GM23338 (cell line): ENCODE results near the gene C1orf174. TPM values are rescaled to one million over a fixed set of nuclear protein-coding genes. Genes with fewer than 3 reads are reported as not detected.

Experiments
- ATAC-seq: fragments of 200-7000 bp; cut with Tn5 transposase; 3 replicates; pipeline ENCODE4 v1.9.1; 2020
- DNase-seq: peaks from one replicate; pipeline ENCODE4 v3.0.0-alpha.2; 2015; ENCODE audit warnings: low spot score
- H2AFZ ChIP-seq: fragments of 200-600 bp; sonication (generic); 2 replicates; pipeline ENCODE4 v1.8.0; 2016; ENCODE audit warnings: antibody characterized with exemption, mild to moderate bottlenecking, moderate library complexity
- H3F3A ChIP-seq: fragments of 200-600 bp; sonication (generic); replicated peaks from 2 replicates; pipeline ENCODE4 v1.8.0; 2017; ENCODE audit warnings: antibody characterized with exemption, mixed run types, low read depth
- H3K27ac ChIP-seq: fragments of 200-600 bp; sonication (generic); 2 replicates; pipeline ENCODE4 v1.6.1; 2016; ENCODE audit warnings: low read depth
- H3K27me3 ChIP-seq: fragments of 200-600 bp; sonication (generic); 2 replicates; pipeline ENCODE4 v1.8.0; 2016; ENCODE audit warnings: mild to moderate bottlenecking, mixed run types, moderate library complexity; ENCODE audit not compliant: insufficient read depth
- H3K36me3 ChIP-seq: fragments of 200-600 bp; sonication (generic); 2 replicates; pipeline ENCODE4 v1.8.0; 2016; ENCODE audit warnings: mild to moderate bottlenecking; ENCODE audit not compliant: insufficient read depth
- H3K4me1 ChIP-seq: fragments of 200-600 bp; sonication (generic); 2 replicates; pipeline ENCODE4 v1.8.0; 2016; ENCODE audit warnings: mild to moderate bottlenecking, moderate library complexity; ENCODE audit not compliant: insufficient read depth
- H3K4me2 ChIP-seq: fragments of 200-600 bp; sonication (generic); 2 replicates; pipeline ENCODE4 v1.7.1; 2017; ENCODE audit warnings: mixed run types
- H3K4me3 ChIP-seq: fragments of 200-600 bp; sonication (generic); 2 replicates; pipeline ENCODE4 v1.6.1; 2016; ENCODE audit warnings: mixed run types
- H3K79me2 ChIP-seq: fragments of 200-600 bp; sonication (generic); replicated peaks from 2 replicates; pipeline ENCODE4 v1.8.0; 2017; ENCODE audit warnings: mild to moderate bottlenecking; ENCODE audit not compliant: insufficient read depth
- H3K9me2 ChIP-seq: fragments of 200-600 bp; sonication (generic); 2 replicates; pipeline ENCODE4 v1.8.0; 2017; ENCODE audit not compliant: insufficient read depth
- H4K20me1 ChIP-seq: fragments of 200-600 bp; sonication (generic); replicated peaks from 2 replicates; pipeline ENCODE4 v1.8.0; 2017; ENCODE audit warnings: mild to moderate bottlenecking; ENCODE audit not compliant: insufficient read depth
- H3K27ac Mint-ChIP-seq: 2 replicates; pipeline ENCODE4 v1.8.0; 2020; ENCODE audit warnings: inconsistent platforms, mild to moderate bottlenecking, moderate library complexity, mixed read lengths
- H3K27me3 Mint-ChIP-seq: 3 replicates; pipeline ENCODE4 v1.8.0; 2022; ENCODE audit warnings: low read depth, mild to moderate bottlenecking, moderate library complexity, mixed read lengths, inconsistent platforms; ENCODE audit not compliant: insufficient read depth, poor library complexity
- H3K36me3 Mint-ChIP-seq: 3 replicates; pipeline ENCODE4 v1.8.0; 2021; ENCODE audit warnings: low read depth, mild to moderate bottlenecking, inconsistent platforms, moderate library complexity, mixed read lengths
- H3K4me1 Mint-ChIP-seq: 3 replicates; pipeline ENCODE4 v1.8.0; 2020; ENCODE audit warnings: mild to moderate bottlenecking, inconsistent platforms, mixed read lengths
- H3K4me3 Mint-ChIP-seq: 3 replicates; pipeline ENCODE4 v1.8.0; 2021; ENCODE audit warnings: moderate library complexity, mild to moderate bottlenecking, inconsistent platforms, mixed read lengths
- H3K9me3 Mint-ChIP-seq: 3 replicates; pipeline ENCODE4 v1.8.0; 2020; ENCODE audit warnings: moderate library complexity, mild to moderate bottlenecking, inconsistent platforms, mixed read lengths
- CREB1 ChIP-seq: fragments of 250-450 bp; sonication (Bioruptor Pico); IDR thresholded peaks from 2 replicates; pipeline ENCODE4 v1.5.0; 2020; ENCODE audit warnings: low read depth, mild to moderate bottlenecking, moderate library complexity
- CTCF ChIP-seq, 2 experiments: fragments of 200-600 bp in 1 of 2; sonication (generic) in 1 of 2; conservative IDR thresholded peaks; 2 replicates each; pipeline versions ENCODE4 v1.5.1 to v1.6.1; 2016 to 2017; ENCODE audit warnings: antibody characterized with exemption in 2 of 2, low read depth in 2 of 2, mild to moderate bottlenecking in 2 of 2, moderate library complexity in 1 of 2
- EZH2 ChIP-seq: fragments of 200-600 bp; sonication (generic); IDR thresholded peaks from one replicate; pipeline ENCODE4 v1.8.0; 2017; ENCODE audit warnings: antibody characterized with exemption, mild to moderate bottlenecking, low read depth; ENCODE audit not compliant: unreplicated experiment
- JUNB ChIP-seq: IDR thresholded peaks from one replicate; pipeline ENCODE4 v1.6.1; 2016; ENCODE audit warnings: antibody characterized with exemption; ENCODE audit not compliant: unreplicated experiment
- NANOG ChIP-seq: IDR thresholded peaks from 2 replicates; pipeline ENCODE4 v1.6.1; 2016; ENCODE audit warnings: antibody characterized with exemption, borderline replicate concordance
- POLR2AphosphoS5 ChIP-seq: IDR thresholded peaks from 2 replicates; pipeline ENCODE4 v1.6.1; 2016; ENCODE audit warnings: antibody characterized with exemption, low read depth
- REST ChIP-seq: IDR thresholded peaks from one replicate; pipeline ENCODE4 v1.6.1; 2018; ENCODE audit warnings: antibody characterized with exemption; ENCODE audit not compliant: unreplicated experiment
- ZNF114 ChIP-seq: fragments of 250-450 bp; sonication (Bioruptor Pico); IDR thresholded peaks from 2 replicates; pipeline ENCODE4 v1.5.0; 2020; ENCODE audit warnings: mild to moderate bottlenecking, moderate library complexity
- ZNF331 ChIP-seq: fragments of 250-450 bp; sonication (Bioruptor Pico); IDR thresholded peaks from 2 replicates; pipeline ENCODE4 v1.5.0; 2020; ENCODE audit warnings: low read depth, mild to moderate bottlenecking, moderate library complexity
- polyA plus RNA-seq: library from polyadenylated mRNA; unstranded; fragments of >200 nt; fragmentation: Nextera tagmentation; extraction: Ambion mirVana; gene quantifications from 2 replicates; pipeline ENCODE4 v1.2.1, GENCODE V29; 2016
- total RNA-seq: library from RNA; depleted of rRNA; stranded (reverse); fragments of >200 nt; shearing (Covaris generic); gene quantifications from 2 replicates; pipeline ENCODE4 v1.2.3, GENCODE V29; 2014

C1orf174 gene
- total and polyA plus RNA-seq, 2 experiments from 2014 or later, result 28.5 to 28.7 TPM

- TF ChIP-seq CREB1 (CRISPR knock-in tag) (no peak), REST (no peak), EZH2 (no peak), ZNF331 (CRISPR knock-in tag) (no peak)
These were observed 13.9 kb downstream of the C1orf174 start (continued) for GRCh38 chr1:3886106-3886670.

GRCh38 chr1:3885611-3886010 is 14.5 kb downstream of the C1orf174 start:
- no peak overlapping the region for H3K27ac ChIP-seq
- H3K9me3 Mint-ChIP-seq, result no peaks in the 10 kb centered on the region; the same call in 1 of the 3 replicates
- no peak for ATAC-seq

GRCh38 chr1:3884966-3885365 is 15.1 kb downstream of the C1orf174 start:
- no peaks in the 10 kb centered on the region for H3K4me1 ChIP-seq
- no peak for ATAC-seq
- Mint-ChIP-seq H3K36me3 (peaks cover 12% of the 10 kb centered on the region; the same call in 2 of the 3 replicates), H3K4me1 (no peaks in the 10 kb centered on the region), H3K27ac (no peak overlapping the region; the same call in 1 of the 2 replicates), H3K9me3 (no peaks in the 10 kb centered on the region; the same call in 1 of the 3 replicates), H3K4me3 (no peak overlapping the region), H3K27me3 (peaks cover 6% of the 10 kb centered on the region)
- no peak overlapping the region for H3K4me3 ChIP-seq
- no peaks in the 10 kb centered on the region for H3K9me2 ChIP-seq
- no peak overlapping the region for H3K4me2 ChIP-seq
- no peaks in the 10 kb centered on the region for H4K20me1 ChIP-seq
- H3F3A ChIP-seq, result no peaks in the 10 kb centered on the region
- no peak for DNase-seq
- H2AFZ ChIP-seq, result no peak overlapping the region
- H3K36me3 ChIP-seq, result peaks cover 5% of the 10 kb centered on the region
- H3K27me3 ChIP-seq, result no peaks in the 10 kb centered on the region
- no peak for TF ChIP-seq NANOG
- TF ChIP-seq REST, result no peak
- TF ChIP-seq CTCF (conservative IDR thresholded peaks at IDR 0.05; ENCODE audit: low read depth in 2 of 2), result no peak
- no peak for TF ChIP-seq ZNF114 (CRISPR knock-in tag)
- TF ChIP-seq JUNB, result no peak
- TF ChIP-seq CREB1 (CRISPR knock-in tag), result no peak
- H3K27ac ChIP-seq, result no peak overlapping the region
- no peaks in the 10 kb centered on the region for H3K79me2 ChIP-seq

More at GRCh38 chr1:3885611-3886010, 14.5 kb downstream of the C1orf174 start:
- DNase-seq, result no peak
- Mint-ChIP-seq H3K4me3 (no peak overlapping the region), H3K27ac (no peak overlapping the region), H3K27me3 (peaks cover 8% of the 10 kb centered on the region), H3K4me1 (no peaks in the 10 kb centered on the region), H3K36me3 (peaks cover 17% of the 10 kb centered on the region; the same call in 2 of the 3 replicates)
- TF ChIP-seq EZH2 (no peak), POLR2AphosphoS5 (no peak)
- H3F3A ChIP-seq, result no peaks in the 10 kb centered on the region
- H3K4me3 ChIP-seq, result no peak overlapping the region
- no peaks in the 10 kb centered on the region for H4K20me1 ChIP-seq
- no peaks in the 10 kb centered on the region for H3K79me2 ChIP-seq
- no peaks in the 10 kb centered on the region for H3K9me2 ChIP-seq
- no peak overlapping the region for H2AFZ ChIP-seq
- peaks cover 10% of the 10 kb centered on the region for H3K36me3 ChIP-seq
- H3K27me3 ChIP-seq, result no peaks in the 10 kb centered on the region
- H3K4me1 ChIP-seq, result no peaks in the 10 kb centered on the region
- H3K4me2 ChIP-seq, result no peak overlapping the region
